BLaER1 treated with 17β-estradiol and CSF1 and Interleukin-3, amounts not matched to agents 10 nM and 100 nM (cell line): ENCODE measurements around the gene KIRREL3.

Source experiments
- H3K27ac ChIP-seq, 11 experiments: shearing (Covaris generic); formaldehyde crosslinking; 2 replicates each; pipeline ENCODE4 v1.8.1; 2022
- H3K27me3 ChIP-seq, 11 experiments: shearing (Covaris generic); formaldehyde crosslinking; 2 replicates each; pipeline ENCODE4 v1.8.1; 2022
- H3K36me3 ChIP-seq, 11 experiments: shearing (Covaris generic); formaldehyde crosslinking; 2 replicates each; pipeline ENCODE4 v1.8.1; 2022
- H3K4me1 ChIP-seq, 10 experiments: shearing (Covaris generic); formaldehyde crosslinking; 2 replicates each; pipeline ENCODE4 v1.8.1; 2022
- H3K4me2 ChIP-seq, 11 experiments: shearing (Covaris generic); formaldehyde crosslinking; 2 replicates each; pipeline ENCODE4 v1.8.1; 2022
- H3K4me3 ChIP-seq, 10 experiments: shearing (Covaris generic); formaldehyde crosslinking; 2 replicates each; pipeline ENCODE4 v1.8.1; 2022
- H3K9ac ChIP-seq, 11 experiments: shearing (Covaris generic); formaldehyde crosslinking; 2 replicates each; pipeline ENCODE4 v1.8.1; 2022
- H3K9me3 ChIP-seq, 11 experiments: shearing (Covaris generic); formaldehyde crosslinking; replicated peaks in 1 of 11; 2 replicates each; pipeline ENCODE4 v1.8.1; 2022
- H4K20me1 ChIP-seq, 11 experiments: shearing (Covaris generic); formaldehyde crosslinking; 2 replicates each; pipeline ENCODE4 v1.8.1; 2022
- Cebpa-rat ChIP-seq, 11 experiments: shearing (Covaris generic); IDR thresholded peaks; 2 replicates each; pipeline ENCODE4 v1.8.1; 2022

Gene KIRREL3

GRCh38 chr11:126567419-126567818, 433.2 kb downstream of the KIRREL3 start:
- no peaks in the 10 kb centered on the region for H3K36me3 ChIP-seq
- H3K9ac ChIP-seq, result no peak overlapping the region
- H3K4me2 ChIP-seq, result no peak overlapping the region
- H3K9me3 ChIP-seq, result no peaks in the 10 kb centered on the region
- H3K4me3 ChIP-seq, result no peak overlapping the region
- TF ChIP-seq Cebpa-rat (IDR thresholded peaks at IDR 0.05), result no peak
- H3K27ac ChIP-seq, result no peak overlapping the region
- H3K4me1 ChIP-seq, result no peaks in the 10 kb centered on the region
- H3K27me3 ChIP-seq, result no peaks in the 10 kb centered on the region
- H4K20me1 ChIP-seq, result no peaks in the 10 kb centered on the region; a peak in 2 of 22 replicates

GRCh38 chr11:126564566-126564965, 436.0 kb downstream of the KIRREL3 start:
- Histone ChIP-seq H4K20me1 (peaks cover 0 to 5% (median 0%) of the 10 kb centered on the region in 11 experiments; a peak in 4 of 22 replicates), H3K4me2 (no peak overlapping the region), H3K36me3 (no peaks in the 10 kb centered on the region), H3K4me1 (no peaks in the 10 kb centered on the region), H3K27me3 (no peaks in the 10 kb centered on the region), H3K9me3 (no peaks in the 10 kb centered on the region), H3K9ac (no peak overlapping the region), H3K4me3 (no peak overlapping the region), H3K27ac (no peak overlapping the region)
- TF ChIP-seq Cebpa-rat (IDR thresholded peaks at IDR 0.05), result no peak

- H3K27me3 ChIP-seq, result no peaks in the 10 kb centered on the region
- H3K9me3 ChIP-seq, result no peaks in the 10 kb centered on the region
- TF ChIP-seq Cebpa-rat (IDR thresholded peaks at IDR 0.05), result no peak
- no peak overlapping the region for H3K27ac ChIP-seq
- H3K4me3 ChIP-seq, result no peak overlapping the region
- H3K4me1 ChIP-seq, result no peaks in the 10 kb centered on the region
- no peak overlapping the region for H3K4me2 ChIP-seq
- peaks cover 0 to 16% (median 3%) of the 10 kb centered on the region in 11 experiments; a peak in 6 of 22 replicates for H4K20me1 ChIP-seq
- H3K36me3 ChIP-seq, result no peaks in the 10 kb centered on the region
- no peak overlapping the region for H3K9ac ChIP-seq
Measured at GRCh38 chr11:126561327-126561893, 439.2 kb downstream of the KIRREL3 start.

GRCh38 chr11:126560221-126560620, 440.3 kb downstream of the KIRREL3 start:
- no peak for TF ChIP-seq Cebpa-rat (IDR thresholded peaks at IDR 0.05)
- Histone ChIP-seq H3K27ac (no peak overlapping the region), H3K4me2 (no peak overlapping the region), H3K9me3 (no peaks in the 10 kb centered on the region), H3K36me3 (no peaks in the 10 kb centered on the region), H3K4me1 (no peaks in the 10 kb centered on the region), H4K20me1 (peaks cover 0 to 16% (median 3%) of the 10 kb centered on the region in 11 experiments; a peak in 6 of 22 replicates), H3K4me3 (no peak overlapping the region), H3K27me3 (no peaks in the 10 kb centered on the region), H3K9ac (no peak overlapping the region)

- H3K4me1 ChIP-seq, result peaks cover 0 to 6% (median 0%) of the 10 kb centered on the region in 10 experiments; a peak in 1 of 20 replicates
- no peaks in the 10 kb centered on the region; a peak in 3 of 22 replicates for H4K20me1 ChIP-seq
- no peaks in the 10 kb centered on the region for H3K27me3 ChIP-seq
- no peak overlapping the region for H3K4me3 ChIP-seq
- H3K27ac ChIP-seq, result no peak overlapping the region
- no peak overlapping the region for H3K9ac ChIP-seq
- no peaks in the 10 kb centered on the region for H3K36me3 ChIP-seq
- no peak for TF ChIP-seq Cebpa-rat (IDR thresholded peaks at IDR 0.05)
- no peak overlapping the region for H3K4me2 ChIP-seq
- no peaks in the 10 kb centered on the region for H3K9me3 ChIP-seq
Measured at GRCh38 chr11:126548581-126549550, 451.7 kb downstream of the KIRREL3 start.

- H3K27me3 ChIP-seq, result no peaks in the 10 kb centered on the region
- no peaks in the 10 kb centered on the region for H3K36me3 ChIP-seq
- peaks cover 0 to 6% (median 0%) of the 10 kb centered on the region in 10 experiments; a peak in 1 of 20 replicates for H3K4me1 ChIP-seq
- H4K20me1 ChIP-seq, result no peaks in the 10 kb centered on the region; a peak in 2 of 22 replicates
- H3K9ac ChIP-seq, result no peak overlapping the region
- no peak overlapping the region for H3K4me2 ChIP-seq
- no peak overlapping the region for H3K27ac ChIP-seq
- H3K4me3 ChIP-seq, result no peak overlapping the region
- H3K9me3 ChIP-seq, result no peaks in the 10 kb centered on the region
- TF ChIP-seq Cebpa-rat (IDR thresholded peaks at IDR 0.05), result no peak
Measured at GRCh38 chr11:126547691-126548090, 452.9 kb downstream of the KIRREL3 start.

GRCh38 chr11:126547161-126547560, 453.4 kb downstream of the KIRREL3 start:
- Histone ChIP-seq H3K4me2 (no peak overlapping the region), H3K27me3 (no peaks in the 10 kb centered on the region), H3K4me3 (no peak overlapping the region), H3K36me3 (no peaks in the 10 kb centered on the region), H3K9me3 (no peaks in the 10 kb centered on the region), H4K20me1 (no peaks in the 10 kb centered on the region; a peak in 2 of 22 replicates), H3K4me1 (peaks cover 0 to 6% (median 0%) of the 10 kb centered on the region in 10 experiments; a peak in 1 of 20 replicates), H3K9ac (no peak overlapping the region), H3K27ac (no peak overlapping the region)
- TF ChIP-seq Cebpa-rat (IDR thresholded peaks at IDR 0.05), result no peak

- Histone ChIP-seq H3K9me3 (no peaks in the 10 kb centered on the region), H3K36me3 (no peaks in the 10 kb centered on the region), H4K20me1 (no peaks in the 10 kb centered on the region; a peak in 2 of 22 replicates), H3K4me2 (no peak overlapping the region), H3K4me1 (peaks cover 0 to 6% (median 0%) of the 10 kb centered on the region in 10 experiments; a peak in 1 of 20 replicates), H3K27ac (no peak overlapping the region), H3K27me3 (no peaks in the 10 kb centered on the region), H3K9ac (no peak overlapping the region), H3K4me3 (no peak overlapping the region)
- TF ChIP-seq Cebpa-rat (IDR thresholded peaks at IDR 0.05), result no peak
Measured at GRCh38 chr11:126546694-126547093, 453.9 kb downstream of the KIRREL3 start.

GRCh38 chr11:126546191-126546590, 454.4 kb downstream of the KIRREL3 start:
- TF ChIP-seq Cebpa-rat (IDR thresholded peaks at IDR 0.05), result no peak
- Histone ChIP-seq H3K9ac (no peak overlapping the region), H3K4me3 (no peak overlapping the region), H3K27ac (no peak overlapping the region), H3K9me3 (no peaks in the 10 kb centered on the region), H3K4me2 (no peak overlapping the region), H3K27me3 (no peaks in the 10 kb centered on the region), H3K4me1 (peaks cover 0 to 6% (median 0%) of the 10 kb centered on the region in 10 experiments; a peak in 1 of 20 replicates), H3K36me3 (no peaks in the 10 kb centered on the region), H4K20me1 (no peaks in the 10 kb centered on the region; a peak in 2 of 22 replicates)
